Activated T-cell treated with anti-CD3 and anti-CD28 coated beads, Interleukin-2, amount 50 U/mL, for 24 hours (primary cell): ENCODE data around the gene ATG4A.

Experiments
- DNase-seq: peaks from one replicate; pipeline ENCODE4 v3.0.0-alpha.2; 2020
- H3K27ac Mint-ChIP-seq: 2 replicates; pipeline ENCODE4 v1.8.0; 2020; ENCODE audit warnings: mild to moderate bottlenecking, mixed read lengths
- H3K27me3 Mint-ChIP-seq: 2 replicates; pipeline ENCODE4 v1.8.0; 2020; ENCODE audit warnings: mixed read lengths
- H3K36me3 Mint-ChIP-seq: 2 replicates; pipeline ENCODE4 v1.8.0; 2020; ENCODE audit warnings: low read depth, mixed read lengths
- H3K4me1 Mint-ChIP-seq: 2 replicates; pipeline ENCODE4 v1.8.0; 2020; ENCODE audit warnings: low read depth, mixed read lengths
- H3K4me3 Mint-ChIP-seq: 2 replicates; pipeline ENCODE4 v1.8.0; 2020; ENCODE audit warnings: mild to moderate bottlenecking, moderate library complexity, mixed read lengths
- H3K9me3 Mint-ChIP-seq: 2 replicates; pipeline ENCODE4 v1.8.0; 2020; ENCODE audit warnings: mixed read lengths

Gene ATG4A

GRCh38 chrX:108134724-108135123 is 43.1 kb downstream of the ATG4A start:
- Mint-ChIP-seq H3K36me3 (peaks cover 67% of the 10 kb centered on the region), H3K4me3 (no peak overlapping the region), H3K27ac (no peak overlapping the region), H3K4me1 (no peaks in the 10 kb centered on the region), H3K9me3 (no peaks in the 10 kb centered on the region), H3K27me3 (peaks cover 25% of the 10 kb centered on the region)
- no peak for DNase-seq

- peaks cover 52% of the 10 kb centered on the region for H3K36me3 Mint-ChIP-seq
Measured at GRCh38 chrX:108138814-108139702, 47.5 kb downstream of the ATG4A start.

GRCh38 chrX:108148524-108148923 is 56.9 kb downstream of the ATG4A start:
- peak overlapping the region; percentile 47 for H3K27ac Mint-ChIP-seq
- no peak for DNase-seq
- H3K4me3 Mint-ChIP-seq, result no peak overlapping the region
- no peaks in the 10 kb centered on the region for H3K9me3 Mint-ChIP-seq
- peaks cover 12% of the 10 kb centered on the region for H3K27me3 Mint-ChIP-seq
- H3K36me3 Mint-ChIP-seq, result peaks cover 45% of the 10 kb centered on the region
- H3K4me1 Mint-ChIP-seq, result peaks cover 11% of the 10 kb centered on the region

More at GRCh38 chrX:108138814-108139702, 47.5 kb downstream of the ATG4A start:
- no peaks in the 10 kb centered on the region for H3K4me1 Mint-ChIP-seq
- no peak overlapping the region for H3K27ac Mint-ChIP-seq
- H3K9me3 Mint-ChIP-seq, result no peaks in the 10 kb centered on the region
- H3K4me3 Mint-ChIP-seq, result no peak overlapping the region
- H3K27me3 Mint-ChIP-seq, result peaks cover 26% of the 10 kb centered on the region
- no peak for DNase-seq

GRCh38 chrX:108156082-108156481 is 64.5 kb downstream of the ATG4A start:
- peaks cover 3% of the 10 kb centered on the region for H3K27me3 Mint-ChIP-seq
- H3K4me1 Mint-ChIP-seq, result no peaks in the 10 kb centered on the region
- H3K9me3 Mint-ChIP-seq, result no peaks in the 10 kb centered on the region
- no peak for DNase-seq
- H3K4me3 Mint-ChIP-seq, result no peak overlapping the region
- H3K27ac Mint-ChIP-seq, result no peak overlapping the region
- H3K36me3 Mint-ChIP-seq, result peaks cover 15% of the 10 kb centered on the region

GRCh38 chrX:108156934-108157466 is 65.4 kb downstream of the ATG4A start:
- no peak for DNase-seq
- Mint-ChIP-seq H3K27ac (no peak overlapping the region), H3K4me3 (no peak overlapping the region), H3K4me1 (no peaks in the 10 kb centered on the region), H3K9me3 (no peaks in the 10 kb centered on the region), H3K36me3 (peaks cover 10% of the 10 kb centered on the region), H3K27me3 (no peaks in the 10 kb centered on the region)

- no peaks in the 10 kb centered on the region for H3K27me3 Mint-ChIP-seq
- peaks cover 8% of the 10 kb centered on the region for H3K36me3 Mint-ChIP-seq
- H3K4me1 Mint-ChIP-seq, result no peaks in the 10 kb centered on the region
- no peak overlapping the region for H3K27ac Mint-ChIP-seq
- no peak for DNase-seq
- no peaks in the 10 kb centered on the region for H3K9me3 Mint-ChIP-seq
- no peak overlapping the region for H3K4me3 Mint-ChIP-seq
Measured at GRCh38 chrX:108157628-108158027, 66.0 kb downstream of the ATG4A start.

GRCh38 chrX:108159028-108159670 is 67.6 kb downstream of the ATG4A start:
- no peaks in the 10 kb centered on the region for H3K9me3 Mint-ChIP-seq
- peaks cover under 1% of the 10 kb centered on the region for H3K36me3 Mint-ChIP-seq
- H3K27me3 Mint-ChIP-seq, result no peaks in the 10 kb centered on the region
- no peak overlapping the region for H3K27ac Mint-ChIP-seq
- no peak overlapping the region for H3K4me3 Mint-ChIP-seq
- no peaks in the 10 kb centered on the region for H3K4me1 Mint-ChIP-seq
- no peak for DNase-seq

GRCh38 chrX:108160309-108160708 is 68.7 kb downstream of the ATG4A start:
- no peak overlapping the region for H3K27ac Mint-ChIP-seq
- no peak overlapping the region for H3K4me3 Mint-ChIP-seq
- H3K4me1 Mint-ChIP-seq, result no peaks in the 10 kb centered on the region
- no peaks in the 10 kb centered on the region for H3K27me3 Mint-ChIP-seq
- no peaks in the 10 kb centered on the region for H3K9me3 Mint-ChIP-seq
- DNase-seq, result no peak
- H3K36me3 Mint-ChIP-seq, result no peaks in the 10 kb centered on the region

GRCh38 chrX:108162265-108162664 is 70.7 kb downstream of the ATG4A start:
- DNase-seq, result no peak
- Mint-ChIP-seq H3K9me3 (no peaks in the 10 kb centered on the region), H3K27ac (no peak overlapping the region), H3K27me3 (no peaks in the 10 kb centered on the region), H3K4me3 (no peak overlapping the region), H3K36me3 (no peaks in the 10 kb centered on the region), H3K4me1 (no peaks in the 10 kb centered on the region)

- no peak for DNase-seq
- H3K36me3 Mint-ChIP-seq, result no peaks in the 10 kb centered on the region
- no peaks in the 10 kb centered on the region for H3K4me1 Mint-ChIP-seq
- no peaks in the 10 kb centered on the region for H3K27me3 Mint-ChIP-seq
- H3K27ac Mint-ChIP-seq, result no peak overlapping the region
- H3K9me3 Mint-ChIP-seq, result no peaks in the 10 kb centered on the region
- H3K4me3 Mint-ChIP-seq, result no peak overlapping the region
Measured at GRCh38 chrX:108163333-108164082, 71.9 kb downstream of the ATG4A start.

- DNase-seq, result no peak
- no peaks in the 10 kb centered on the region for H3K4me1 Mint-ChIP-seq
- no peaks in the 10 kb centered on the region for H3K36me3 Mint-ChIP-seq
- no peak overlapping the region for H3K4me3 Mint-ChIP-seq
- H3K27ac Mint-ChIP-seq, result no peak overlapping the region
- H3K9me3 Mint-ChIP-seq, result no peaks in the 10 kb centered on the region
- no peaks in the 10 kb centered on the region for H3K27me3 Mint-ChIP-seq
Measured at GRCh38 chrX:108165383-108166111, 74.0 kb downstream of the ATG4A start.

GRCh38 chrX:108167211-108167872 is 75.8 kb downstream of the ATG4A start:
- peaks cover under 1% of the 10 kb centered on the region for H3K27me3 Mint-ChIP-seq
- no peak for DNase-seq
- no peaks in the 10 kb centered on the region for H3K4me1 Mint-ChIP-seq
- no peaks in the 10 kb centered on the region for H3K9me3 Mint-ChIP-seq
- H3K27ac Mint-ChIP-seq, result no peak overlapping the region
- no peaks in the 10 kb centered on the region for H3K36me3 Mint-ChIP-seq
- H3K4me3 Mint-ChIP-seq, result no peak overlapping the region

- no peaks in the 10 kb centered on the region for H3K36me3 Mint-ChIP-seq
- H3K9me3 Mint-ChIP-seq, result no peaks in the 10 kb centered on the region
- H3K27ac Mint-ChIP-seq, result no peak overlapping the region
- no peak overlapping the region for H3K4me3 Mint-ChIP-seq
- H3K4me1 Mint-ChIP-seq, result no peaks in the 10 kb centered on the region
- DNase-seq, result no peak
- peaks cover 12% of the 10 kb centered on the region for H3K27me3 Mint-ChIP-seq
Measured at GRCh38 chrX:108168961-108169740, 77.6 kb downstream of the ATG4A start.
